ENCODE data around the gene PAGE1.

DNA sequence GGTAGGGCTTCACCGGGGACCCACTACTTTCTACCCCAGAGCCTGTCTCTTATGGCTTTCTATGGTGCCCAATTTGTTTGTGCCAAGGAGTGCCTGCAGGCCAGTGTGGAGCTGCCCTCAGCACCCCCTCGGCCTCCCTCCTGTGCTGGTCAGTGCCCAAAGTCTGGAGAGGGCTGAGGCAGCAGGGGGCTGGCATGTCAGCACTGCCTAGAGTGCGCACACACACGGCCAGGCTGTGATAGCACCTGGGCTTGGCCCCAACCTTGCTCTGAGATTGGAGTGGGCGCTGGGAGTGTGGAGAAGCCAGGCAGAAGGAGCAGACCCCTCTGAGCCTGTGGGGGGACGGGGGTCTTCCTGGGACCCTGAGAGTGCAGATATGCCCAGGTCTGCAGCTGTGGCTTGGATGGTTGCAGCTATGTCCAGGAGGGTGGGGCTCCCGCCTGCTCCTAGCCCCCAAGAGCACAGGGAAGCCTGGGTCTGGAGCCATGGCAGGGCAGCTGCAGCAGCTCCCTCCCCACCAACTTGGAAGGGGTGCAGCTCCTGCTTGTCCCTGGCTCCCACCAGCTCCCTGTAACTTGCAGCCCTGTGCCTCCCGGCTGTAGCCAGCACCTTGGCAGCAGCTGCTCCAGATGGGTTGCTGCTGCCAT, 50.7 kb downstream of the PAGE1 start:
- TF ChIP-seq, protein P1, sequence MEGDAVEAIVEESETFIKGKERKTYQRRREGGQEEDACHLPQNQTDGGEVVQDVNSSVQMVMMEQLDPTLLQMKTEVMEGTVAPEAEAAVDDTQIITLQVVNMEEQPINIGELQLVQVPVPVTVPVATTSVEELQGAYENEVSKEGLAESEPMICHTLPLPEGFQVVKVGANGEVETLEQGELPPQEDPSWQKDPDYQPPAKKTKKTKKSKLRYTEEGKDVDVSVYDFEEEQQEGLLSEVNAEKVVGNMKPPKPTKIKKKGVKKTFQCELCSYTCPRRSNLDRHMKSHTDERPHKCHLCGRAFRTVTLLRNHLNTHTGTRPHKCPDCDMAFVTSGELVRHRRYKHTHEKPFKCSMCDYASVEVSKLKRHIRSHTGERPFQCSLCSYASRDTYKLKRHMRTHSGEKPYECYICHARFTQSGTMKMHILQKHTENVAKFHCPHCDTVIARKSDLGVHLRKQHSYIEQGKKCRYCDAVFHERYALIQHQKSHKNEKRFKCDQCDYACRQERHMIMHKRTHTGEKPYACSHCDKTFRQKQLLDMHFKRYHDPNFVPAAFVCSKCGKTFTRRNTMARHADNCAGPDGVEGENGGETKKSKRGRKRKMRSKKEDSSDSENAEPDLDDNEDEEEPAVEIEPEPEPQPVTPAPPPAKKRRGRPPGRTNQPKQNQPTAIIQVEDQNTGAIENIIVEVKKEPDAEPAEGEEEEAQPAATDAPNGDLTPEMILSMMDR (IDR thresholded peaks at IDR 0.05 in 8 of 11, conservative IDR thresholded peaks at IDR 0.05 in 3 of 11) = no peak
- TF ChIP-seq POLR2A (IDR thresholded peaks at IDR 0.05) = no peak
